HFF-Myc (cell line): ENCODE data around the gene MND1.
"Not testable (repeated sequence)": the region's sequence is repeated elsewhere in the genome, so short reads cannot be mapped to it uniquely, and the experiment has no call there.

Source experiments
- DNase-seq: peaks from one replicate; pipeline ENCODE4 v3.0.0-alpha.2; 2011; ENCODE audit warnings: low read depth; ENCODE audit errors: extremely low read depth
- H3K4me3 ChIP-seq: replicated peaks from 2 replicates; pipeline ENCODE4 v1.5.1; 2011; ENCODE audit warnings: low read depth, mild to moderate bottlenecking, control low read depth, low read length
- TF ChIP-seq, protein P1 (sequence below): IDR thresholded peaks from 2 replicates; pipeline ENCODE4 v1.5.1; 2012; ENCODE audit warnings: mild to moderate bottlenecking, low read depth, low read length, control low read depth; ENCODE audit errors: missing control alignments

Gene MND1

GRCh38 chr4:153452658-153453378 lies 108.3 kb downstream of the MND1 start:
- H3K4me3 ChIP-seq = no peak overlapping the region
- TF ChIP-seq, protein P1, sequence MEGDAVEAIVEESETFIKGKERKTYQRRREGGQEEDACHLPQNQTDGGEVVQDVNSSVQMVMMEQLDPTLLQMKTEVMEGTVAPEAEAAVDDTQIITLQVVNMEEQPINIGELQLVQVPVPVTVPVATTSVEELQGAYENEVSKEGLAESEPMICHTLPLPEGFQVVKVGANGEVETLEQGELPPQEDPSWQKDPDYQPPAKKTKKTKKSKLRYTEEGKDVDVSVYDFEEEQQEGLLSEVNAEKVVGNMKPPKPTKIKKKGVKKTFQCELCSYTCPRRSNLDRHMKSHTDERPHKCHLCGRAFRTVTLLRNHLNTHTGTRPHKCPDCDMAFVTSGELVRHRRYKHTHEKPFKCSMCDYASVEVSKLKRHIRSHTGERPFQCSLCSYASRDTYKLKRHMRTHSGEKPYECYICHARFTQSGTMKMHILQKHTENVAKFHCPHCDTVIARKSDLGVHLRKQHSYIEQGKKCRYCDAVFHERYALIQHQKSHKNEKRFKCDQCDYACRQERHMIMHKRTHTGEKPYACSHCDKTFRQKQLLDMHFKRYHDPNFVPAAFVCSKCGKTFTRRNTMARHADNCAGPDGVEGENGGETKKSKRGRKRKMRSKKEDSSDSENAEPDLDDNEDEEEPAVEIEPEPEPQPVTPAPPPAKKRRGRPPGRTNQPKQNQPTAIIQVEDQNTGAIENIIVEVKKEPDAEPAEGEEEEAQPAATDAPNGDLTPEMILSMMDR = no peak
- no peak for DNase-seq

GRCh38 chr4:153453402-153453801 lies 108.9 kb downstream of the MND1 start:
- no peak for DNase-seq
- no peak overlapping the region for H3K4me3 ChIP-seq
- TF ChIP-seq, protein P1 = no peak

- TF ChIP-seq, protein P1 = no peak
- no peak for DNase-seq
- no peak overlapping the region for H3K4me3 ChIP-seq
These were observed 114.5 kb downstream of the MND1 start for GRCh38 chr4:153458969-153459368.

GRCh38 chr4:153461549-153461948 lies 117.1 kb downstream of the MND1 start:
- not testable (repeated sequence) for H3K4me3 ChIP-seq, DNase-seq

DNA sequence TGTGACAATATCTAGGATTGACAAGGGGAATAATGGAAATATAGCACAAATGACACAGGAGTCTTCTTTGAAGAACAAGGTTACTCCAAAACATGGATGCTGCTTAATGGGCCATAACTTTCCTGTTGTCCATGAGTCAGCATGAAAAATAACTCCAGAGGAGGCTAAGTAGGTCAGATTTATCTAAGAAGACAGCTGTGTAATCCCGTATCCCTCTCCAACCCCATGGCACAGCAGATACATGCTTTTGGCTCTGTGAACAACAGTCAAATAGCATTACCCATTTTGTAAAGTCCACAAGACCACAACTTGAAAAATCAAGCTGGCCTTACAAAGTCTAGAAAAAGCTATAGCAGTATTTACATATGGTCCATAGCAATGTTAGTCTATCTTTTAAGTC lies 119.6 kb downstream of the MND1 start:
- no peak overlapping the region for H3K4me3 ChIP-seq
- TF ChIP-seq, protein P1 = no peak
- DNase-seq = no peak
